HepG2 (cell line): ENCODE data around the gene KLB. TPM values are rescaled to one million over a fixed set of nuclear protein-coding genes. Genes with fewer than 3 reads are reported as not detected.

Experiments used
- AHR ChIP-seq: IDR thresholded peaks from 2 replicates; pipeline ENCODE4 v1.6.1; 2018; ENCODE audit warnings: missing genetic modification reagents, missing compliant biosample characterization
- ATRX ChIP-seq: sonication (generic); formaldehyde crosslinking; IDR thresholded peaks from 2 replicates; pipeline ENCODE4 v1.4.0; 2020; ENCODE audit warnings: missing genetic modification reagents, borderline replicate concordance
- CREM ChIP-seq, 2 experiments: sonication (generic) in 1 of 2; formaldehyde crosslinking in 1 of 2; IDR thresholded peaks; 2 replicates each; pipeline versions ENCODE4 v1.4.0 to v1.6.1; 2016 to 2020; ENCODE audit warnings: antibody characterized with exemption in 1 of 2, mild to moderate bottlenecking in 1 of 2, missing genetic modification reagents in 1 of 2
- EP300 ChIP-seq, 3 experiments: sonication (generic) in 1 of 3; formaldehyde crosslinking in 1 of 3; IDR thresholded peaks; 2 replicates each; pipeline versions ENCODE4 v1.5.1 to v1.6.1; 2011 to 2020; ENCODE audit warnings: low read depth in 2 of 3, low read length in 2 of 3, borderline replicate concordance in 1 of 3, improper control_type of control experiment in 1 of 3, mild to moderate bottlenecking in 1 of 3, missing genetic modification reagents in 1 of 3, moderate library complexity in 1 of 3
- IKZF4 ChIP-seq: sonication (generic); formaldehyde crosslinking; IDR thresholded peaks from 2 replicates; pipeline ENCODE4 v1.5.1; 2020; ENCODE audit warnings: borderline replicate concordance, mild to moderate bottlenecking, low read depth, missing genetic modification reagents; ENCODE audit errors: not compliant biosample characterization
- KAT2B ChIP-seq: fragments of 150-350 bp; IDR thresholded peaks from 2 replicates; pipeline ENCODE4 v1.6.1; 2014; ENCODE audit warnings: low read depth, low read length, borderline replicate concordance
- MTERF4 ChIP-seq: sonication (generic); formaldehyde crosslinking; IDR thresholded peaks from 2 replicates; pipeline ENCODE4 v1.8.0; 2023; ENCODE audit warnings: mild to moderate bottlenecking, missing genetic modification reagents
- POLR2AphosphoS2 ChIP-seq: IDR thresholded peaks from 2 replicates; pipeline ENCODE4 v1.6.1; 2011; ENCODE audit warnings: low read depth, low read length, improper control_type of control experiment
- RBM22 ChIP-seq: fragments of 200-400 bp; formaldehyde crosslinking; optimal IDR thresholded peaks from 2 replicates; pipeline ENCODE3; 2017; ENCODE audit warnings: mild to moderate bottlenecking, low read length, moderate library complexity
- SIN3A ChIP-seq: IDR thresholded peaks from 2 replicates; pipeline ENCODE4 v1.6.1; 2011; ENCODE audit warnings: low read depth, mild to moderate bottlenecking, control low read depth, low read length, borderline replicate concordance
- SMAD3 ChIP-seq: sonication (generic); formaldehyde crosslinking; IDR thresholded peaks from 2 replicates; pipeline ENCODE4 v1.4.0; 2020; ENCODE audit warnings: missing genetic modification reagents
- ZBTB7B ChIP-seq: sonication (generic); formaldehyde crosslinking; IDR thresholded peaks from 2 replicates; pipeline ENCODE4 v1.4.0; 2020; ENCODE audit warnings: missing genetic modification reagents
- ZNF18 ChIP-seq: sonication (generic); formaldehyde crosslinking; IDR thresholded peaks from 2 replicates; pipeline ENCODE4 v1.8.0; 2022; ENCODE audit warnings: mild to moderate bottlenecking, missing genetic modification reagents; ENCODE audit not compliant: insufficient replicate concordance
- ZNF230 ChIP-seq: sonication (generic); formaldehyde crosslinking; IDR thresholded peaks from 2 replicates; pipeline ENCODE4 v1.4.0; 2020; ENCODE audit warnings: mild to moderate bottlenecking, missing genetic modification reagents
- ZNF331 ChIP-seq: sonication (generic); formaldehyde crosslinking; IDR thresholded peaks from 2 replicates; pipeline ENCODE4 v1.4.0; 2020; ENCODE audit warnings: missing genetic modification reagents
- ZNF615 ChIP-seq: sonication (generic); formaldehyde crosslinking; IDR thresholded peaks from 2 replicates; pipeline ENCODE4 v1.5.0; 2020; ENCODE audit warnings: mild to moderate bottlenecking, missing genetic modification reagents, borderline replicate concordance
- ZNF747 ChIP-seq: sonication (generic); formaldehyde crosslinking; IDR thresholded peaks from 2 replicates; pipeline ENCODE4 v1.8.1; 2023; ENCODE audit warnings: missing genetic modification reagents, mild to moderate bottlenecking, borderline replicate concordance
- ZNF777 ChIP-seq: sonication (generic); formaldehyde crosslinking; IDR thresholded peaks from 2 replicates; pipeline ENCODE4 v1.4.0; 2020; ENCODE audit warnings: missing genetic modification reagents
- polyA plus RNA-seq, 8 experiments: library from polyadenylated mRNA; depleted of rRNA in 3 of 8; stranded (reverse) in 7 of 8; unstranded in 1 of 8; fragments of >200 nt; fragmentation: Illumina TruSeq in 4 of 8; extraction: Trizol in 4 of 8; gene quantifications; 2 replicates each; pipeline versions ENCODE4 v1.2.1 to v1.2.3, GENCODE V29; 2011 to 2016; ENCODE audit warnings: low read depth in 4 of 8, missing spikeins in 1 of 8, mixed read lengths in 1 of 8; ENCODE audit not compliant: insufficient read depth in 1 of 8
- total RNA-seq, 5 experiments: library from RNA; depleted of rRNA; stranded (reverse); fragments of >200 nt; fragmentation: Illumina TruSeq; extraction: Trizol; gene quantifications; 2 replicates each; pipeline ENCODE4 v1.2.3, GENCODE V29; 2016; ENCODE audit warnings: low read depth in 1 of 5
- TF ChIP-seq, protein P1 (sequence below): sonication (generic); formaldehyde crosslinking; IDR thresholded peaks from 2 replicates; pipeline ENCODE4 v1.5.1; 2020; ENCODE audit warnings: missing genetic modification reagents, mild to moderate bottlenecking, borderline replicate concordance
- TF ChIP-seq, protein P2 (sequence below): sonication (generic); formaldehyde crosslinking; IDR thresholded peaks from 2 replicates; pipeline ENCODE4 v1.5.1; 2020; ENCODE audit warnings: mild to moderate bottlenecking, missing genetic modification reagents, moderate library complexity

The KLB gene
- total and polyA plus RNA-seq, 2 of the 13 experiments (the other 11 are each of a cell fraction or from before 2014, with no cell fraction given): 25.3 to 82.0 TPM

- TF ChIP-seq, protein P1, sequence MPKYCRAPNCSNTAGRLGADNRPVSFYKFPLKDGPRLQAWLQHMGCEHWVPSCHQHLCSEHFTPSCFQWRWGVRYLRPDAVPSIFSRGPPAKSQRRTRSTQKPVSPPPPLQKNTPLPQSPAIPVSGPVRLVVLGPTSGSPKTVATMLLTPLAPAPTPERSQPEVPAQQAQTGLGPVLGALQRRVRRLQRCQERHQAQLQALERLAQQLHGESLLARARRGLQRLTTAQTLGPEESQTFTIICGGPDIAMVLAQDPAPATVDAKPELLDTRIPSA (CRISPR knock-in tag): no peak
- no peak for TF ChIP-seq ZNF777 (CRISPR knock-in tag)
- TF ChIP-seq MTERF4 (CRISPR knock-in tag): peak; percentile 86; the same call in 1 of the 2 replicates
- peak; percentile 56; the same call in 1 of the 2 replicates for TF ChIP-seq ZNF331 (CRISPR knock-in tag)
- peak; percentile 17 for TF ChIP-seq IKZF4
- no peak for TF ChIP-seq ZNF615 (CRISPR knock-in tag)
- TF ChIP-seq EP300 (IDR thresholded peaks at IDR 0.05; ENCODE audit: low read depth in 2 of 2, low read length in 2 of 2): peak in 1 of 2 experiments; percentile 25; a peak in 1 of 4 replicates
- no peak for TF ChIP-seq EP300 (CRISPR knock-in tag; IDR thresholded peaks at IDR 0.05; ENCODE audit: borderline replicate concordance)
- peak; percentile 100 for TF ChIP-seq CREM (IDR thresholded peaks at IDR 0.05)
- TF ChIP-seq CREM (CRISPR knock-in tag; IDR thresholded peaks at IDR 0.05): peak; percentile 92
- peak; percentile 89 for TF ChIP-seq SIN3A
- 0 out of 2 replicates have a peak, but pooled peaks have one; percentile 15 for TF ChIP-seq KAT2B
- TF ChIP-seq ZBTB7B (CRISPR knock-in tag): no peak; the same call in 1 of the 2 replicates
- TF ChIP-seq RBM22: no peak
- no peak; the same call in 1 of the 2 replicates for TF ChIP-seq SMAD3 (CRISPR knock-in tag)
- TF ChIP-seq POLR2AphosphoS2: peak; percentile 89; the same call in 1 of the 2 replicates
- no peak for TF ChIP-seq ATRX (CRISPR knock-in tag)
- TF ChIP-seq, protein P2, sequence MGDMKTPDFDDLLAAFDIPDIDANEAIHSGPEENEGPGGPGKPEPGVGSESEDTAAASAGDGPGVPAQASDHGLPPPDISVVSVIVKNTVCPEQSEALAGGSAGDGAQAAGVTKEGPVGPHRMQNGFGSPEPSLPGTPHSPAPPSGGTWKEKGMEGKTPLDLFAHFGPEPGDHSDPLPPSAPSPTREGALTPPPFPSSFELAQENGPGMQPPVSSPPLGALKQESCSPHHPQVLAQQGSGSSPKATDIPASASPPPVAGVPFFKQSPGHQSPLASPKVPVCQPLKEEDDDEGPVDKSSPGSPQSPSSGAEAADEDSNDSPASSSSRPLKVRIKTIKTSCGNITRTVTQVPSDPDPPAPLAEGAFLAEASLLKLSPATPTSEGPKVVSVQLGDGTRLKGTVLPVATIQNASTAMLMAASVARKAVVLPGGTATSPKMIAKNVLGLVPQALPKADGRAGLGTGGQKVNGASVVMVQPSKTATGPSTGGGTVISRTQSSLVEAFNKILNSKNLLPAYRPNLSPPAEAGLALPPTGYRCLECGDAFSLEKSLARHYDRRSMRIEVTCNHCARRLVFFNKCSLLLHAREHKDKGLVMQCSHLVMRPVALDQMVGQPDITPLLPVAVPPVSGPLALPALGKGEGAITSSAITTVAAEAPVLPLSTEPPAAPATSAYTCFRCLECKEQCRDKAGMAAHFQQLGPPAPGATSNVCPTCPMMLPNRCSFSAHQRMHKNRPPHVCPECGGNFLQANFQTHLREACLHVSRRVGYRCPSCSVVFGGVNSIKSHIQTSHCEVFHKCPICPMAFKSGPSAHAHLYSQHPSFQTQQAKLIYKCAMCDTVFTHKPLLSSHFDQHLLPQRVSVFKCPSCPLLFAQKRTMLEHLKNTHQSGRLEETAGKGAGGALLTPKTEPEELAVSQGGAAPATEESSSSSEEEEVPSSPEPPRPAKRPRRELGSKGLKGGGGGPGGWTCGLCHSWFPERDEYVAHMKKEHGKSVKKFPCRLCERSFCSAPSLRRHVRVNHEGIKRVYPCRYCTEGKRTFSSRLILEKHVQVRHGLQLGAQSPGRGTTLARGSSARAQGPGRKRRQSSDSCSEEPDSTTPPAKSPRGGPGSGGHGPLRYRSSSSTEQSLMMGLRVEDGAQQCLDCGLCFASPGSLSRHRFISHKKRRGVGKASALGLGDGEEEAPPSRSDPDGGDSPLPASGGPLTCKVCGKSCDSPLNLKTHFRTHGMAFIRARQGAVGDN (CRISPR knock-in tag): peak; percentile 94
- TF ChIP-seq ZNF18 (CRISPR knock-in tag): peak; percentile 80
- TF ChIP-seq AHR (CRISPR knock-in tag): 0 out of 2 replicates have a peak, but pooled peaks have one; percentile 48
- peak; percentile 70; the same call in 1 of the 2 replicates for TF ChIP-seq ZNF230 (CRISPR knock-in tag)
- TF ChIP-seq ZNF747 (CRISPR knock-in tag): peak; percentile 80
Measured at GRCh38 chr4:39458505-39459300, 52.0 kb downstream of the KLB start, which contains the start of the genes LIAS and RPL9 (continued).
